GM19025 (cell line): Measurements from ENCODE around the gene WNT5B.
A peak's percentile ranks its signal among the peaks of the same experiment; 100 is the strongest.

ENCODE experiments used
- ATAC-seq: cut with Tn5 transposase; IDR thresholded peaks from one replicate; pipeline ENCODE4 v1.9.1; 2021; ENCODE audit warnings: mild to moderate bottlenecking, low read depth, moderate library complexity; ENCODE audit not compliant: unreplicated experiment

The WNT5B gene

DNA sequence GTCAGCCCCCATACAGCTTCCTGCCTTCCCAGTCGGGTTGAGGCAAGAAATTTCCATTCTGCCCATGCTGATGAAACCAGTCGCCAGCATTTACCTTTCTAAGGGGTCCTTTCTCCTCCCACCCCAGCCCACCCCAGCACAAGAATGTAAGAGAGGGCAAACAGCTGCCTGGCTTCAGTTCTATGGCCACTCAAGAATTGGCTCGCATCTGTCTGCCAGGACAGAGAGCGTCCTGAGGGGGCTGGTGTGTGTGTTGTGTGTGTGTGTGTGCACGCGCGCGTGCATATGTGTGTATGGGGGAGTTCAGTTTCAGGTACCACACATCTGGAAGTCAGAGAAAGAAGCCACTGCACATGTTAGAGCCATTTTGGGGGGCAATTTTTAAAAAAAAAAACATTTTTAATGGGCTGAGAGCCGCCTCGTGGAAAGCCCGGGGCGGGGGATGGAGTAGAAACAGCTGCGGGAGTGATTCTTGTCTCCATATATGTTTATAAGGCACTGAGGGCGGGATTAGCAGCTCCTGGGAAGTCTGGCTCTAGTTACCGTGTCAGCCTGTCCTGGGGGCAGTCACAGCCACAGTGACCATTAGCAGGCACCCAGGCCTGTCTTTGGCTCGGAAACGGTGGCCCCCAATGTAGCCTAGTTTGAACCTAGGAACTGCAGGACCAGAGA, at the start of gene WNT5B:
TSS of gene WNT5B (plus strand) at position 566 of the 672 bp plus-strand sequence. CDS start 2,124 bp downstream, outside the sequence.
- ATAC-seq = no peak

DNA sequence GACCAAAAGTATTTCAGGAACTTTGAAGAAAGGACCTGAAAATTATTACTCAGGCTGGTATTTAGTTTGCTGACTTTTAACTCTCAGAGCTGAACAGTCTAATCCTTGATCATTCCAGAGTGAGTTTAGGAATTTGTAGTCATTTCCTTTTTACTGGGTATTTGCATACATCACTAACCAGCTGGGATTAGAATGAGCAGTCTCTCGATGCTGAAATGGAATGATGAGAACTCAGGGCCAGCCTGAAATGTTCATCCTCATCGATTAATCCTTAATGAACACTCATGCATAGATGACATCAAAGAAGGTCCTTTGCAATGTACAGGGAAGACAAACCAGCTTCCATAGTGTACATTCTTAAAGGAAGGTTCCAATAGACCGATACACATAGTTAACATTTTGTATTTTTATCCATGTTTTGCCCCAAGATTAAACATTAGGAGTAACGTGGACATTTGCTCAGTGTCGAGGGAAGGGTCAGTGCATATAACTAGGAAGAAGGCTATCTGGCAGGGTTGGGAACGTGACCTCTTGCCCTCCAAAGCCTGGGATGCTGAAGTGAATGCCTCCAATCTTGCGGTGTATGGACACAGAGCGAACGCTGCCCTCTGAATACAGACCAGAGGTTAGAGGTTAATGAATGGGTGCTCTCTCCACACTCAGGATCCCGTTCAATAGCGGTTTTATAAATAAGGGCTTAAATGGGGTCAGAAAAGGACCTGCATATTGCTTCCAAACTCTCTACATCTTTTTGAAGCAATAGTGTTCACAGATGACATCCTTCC, 49.2 kb upstream of the WNT5B start:
- no peak for ATAC-seq

DNA sequence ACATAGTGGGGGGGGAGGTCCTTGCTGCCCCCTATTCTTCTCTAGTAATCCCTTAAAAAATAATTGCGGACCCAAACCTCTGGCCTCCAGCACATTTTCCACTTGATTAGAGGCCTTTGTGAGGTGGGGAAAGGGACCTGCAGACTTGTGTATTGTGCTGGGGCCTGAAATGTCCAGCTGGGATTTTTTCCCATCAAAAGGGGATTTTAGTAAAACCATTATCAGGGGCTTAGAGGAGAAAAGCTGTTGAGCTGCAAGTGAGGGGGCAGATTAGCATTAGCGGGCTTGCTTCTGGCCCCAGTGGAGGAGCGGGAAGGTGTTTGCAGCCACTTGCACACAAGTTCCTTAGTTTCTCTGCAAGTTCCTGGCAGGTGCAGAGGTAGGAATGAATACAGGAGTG, 48.5 kb upstream of the WNT5B start:
- ATAC-seq = no peak

DNA sequence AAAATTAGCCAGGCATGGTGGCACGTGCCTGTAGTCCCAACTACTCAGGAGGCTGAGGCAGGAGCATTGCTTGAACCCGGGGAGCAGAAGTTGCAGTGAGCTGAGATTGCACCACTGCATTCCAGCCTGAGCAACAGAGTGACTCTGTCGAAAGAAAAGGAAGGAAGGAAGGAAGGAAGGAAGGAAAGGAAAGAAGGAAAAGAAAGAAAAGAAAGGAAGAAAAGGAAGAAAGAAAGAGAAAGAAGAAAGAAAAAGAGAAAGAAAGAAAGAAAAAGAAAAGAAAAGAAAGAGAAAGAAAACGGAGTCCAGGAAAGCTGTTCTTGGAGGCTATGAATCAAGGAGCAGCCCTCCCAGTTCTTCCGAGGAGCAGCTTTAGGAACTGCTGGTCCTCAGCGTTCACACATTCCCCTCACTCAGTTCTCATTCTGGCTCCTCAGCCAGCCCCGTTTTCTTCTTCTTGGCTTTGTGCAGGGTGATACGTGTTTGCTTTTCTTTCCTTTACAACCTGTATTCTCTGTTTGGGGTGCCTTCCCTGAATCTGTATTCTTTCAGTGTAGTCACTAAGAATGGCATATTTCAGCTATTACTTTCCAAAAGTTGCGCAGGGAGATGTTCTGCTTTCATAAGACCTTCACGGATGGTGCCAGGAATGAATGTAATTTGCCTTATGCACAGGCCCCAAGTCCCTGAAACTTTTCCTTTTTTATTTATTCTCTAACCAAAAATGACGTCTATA, 46.9 kb upstream of the WNT5B start:
- no peak for ATAC-seq

DNA sequence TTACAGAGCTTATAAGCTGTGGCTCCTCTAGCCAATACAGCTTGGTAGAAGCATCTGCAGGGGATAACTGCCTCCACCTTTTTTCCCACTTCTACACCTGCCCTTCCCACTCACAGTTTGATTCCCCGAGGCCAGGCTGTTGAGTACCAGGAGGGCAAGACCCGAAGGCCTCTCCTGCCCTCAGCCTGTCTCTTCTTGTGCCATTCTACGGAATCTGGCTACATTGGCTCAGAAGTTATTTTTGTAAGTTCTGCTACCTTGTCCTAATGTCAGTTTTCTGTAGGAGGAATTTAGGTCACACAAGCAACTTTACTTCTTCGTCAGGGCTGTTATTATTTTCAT, 46.4 kb upstream of the WNT5B start:
- no peak for ATAC-seq

DNA sequence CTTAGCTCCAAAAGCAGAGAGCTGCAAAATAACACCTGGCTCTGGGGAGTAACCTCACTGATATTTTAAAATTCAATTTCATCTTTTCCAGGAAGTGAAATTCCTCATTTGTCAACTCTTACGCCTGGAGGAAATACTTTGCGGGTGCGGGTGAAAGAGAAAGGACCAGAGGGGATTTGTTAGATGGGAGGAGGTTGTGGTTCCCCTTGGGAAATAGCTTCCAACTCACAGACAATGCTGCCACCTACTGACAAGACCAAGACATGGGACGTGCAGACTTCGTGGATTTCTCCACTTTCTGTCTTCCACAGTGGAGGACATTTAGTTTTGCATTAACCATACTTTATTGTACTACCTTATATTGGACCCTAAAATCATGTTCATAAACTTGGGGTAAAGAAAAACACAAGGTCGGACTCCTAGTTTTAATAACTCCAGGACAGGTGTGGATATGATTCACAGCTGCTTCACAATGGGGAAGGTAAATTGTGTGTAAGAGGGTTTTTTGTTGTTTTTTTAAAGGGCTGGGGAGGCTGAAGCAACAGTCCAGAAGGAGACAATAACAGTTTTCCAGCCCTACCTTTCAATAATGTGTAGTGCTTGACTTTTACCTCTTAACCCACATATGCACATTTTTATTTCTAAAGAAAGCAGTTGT, 45.5 kb upstream of the WNT5B start:
- no peak for ATAC-seq

DNA sequence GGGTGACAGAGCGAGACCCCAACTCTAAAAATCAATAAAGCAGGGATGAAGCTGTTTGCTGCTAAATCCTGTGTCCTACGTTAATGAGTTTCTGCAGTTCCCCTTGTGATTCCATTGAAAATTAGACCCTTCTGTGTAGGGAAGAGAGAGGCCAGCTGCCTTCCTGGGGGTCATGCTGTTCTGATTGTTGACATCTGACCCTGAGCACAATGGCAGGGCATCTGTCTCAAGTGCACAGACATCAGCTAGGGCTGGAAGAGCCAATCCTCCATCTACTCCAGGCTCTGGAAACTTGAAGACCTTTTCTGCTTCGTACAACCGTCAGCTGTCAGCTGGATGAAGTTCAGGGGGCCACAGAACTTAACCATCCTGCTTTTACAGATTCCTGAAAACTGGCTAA, 44.7 kb upstream of the WNT5B start:
- no peak for ATAC-seq

DNA sequence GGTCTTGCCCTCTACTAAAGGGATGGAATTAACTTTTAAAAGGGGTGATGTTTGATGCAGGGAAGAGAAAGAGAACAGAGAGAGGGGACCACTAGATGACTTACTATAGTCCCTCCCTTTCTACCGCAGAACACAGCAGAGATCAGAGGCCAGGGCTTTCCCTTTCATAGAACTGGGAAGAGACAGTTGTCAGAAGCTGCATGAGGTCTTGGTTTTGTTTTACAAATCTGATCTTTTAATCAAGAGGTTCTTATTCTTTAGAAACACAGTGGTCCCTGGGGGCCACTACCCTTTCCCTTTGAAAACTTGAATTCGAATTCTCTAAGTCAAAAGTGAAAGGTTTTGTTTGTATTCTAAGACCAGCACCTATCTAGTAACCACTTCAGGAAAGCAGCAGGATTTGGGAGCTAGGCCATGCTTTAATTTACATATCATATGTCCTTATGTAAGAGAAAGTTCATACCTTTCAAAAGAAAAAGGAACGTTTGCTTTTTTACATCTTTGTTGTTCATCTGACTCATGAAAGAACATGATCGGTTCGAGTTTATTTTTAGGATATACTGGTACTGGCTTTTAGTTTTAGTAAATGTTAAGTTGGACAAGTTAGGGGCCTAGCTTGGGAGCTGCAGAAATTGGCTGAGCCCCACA, 41.0 kb upstream of the WNT5B start:
- no peak for ATAC-seq

DNA sequence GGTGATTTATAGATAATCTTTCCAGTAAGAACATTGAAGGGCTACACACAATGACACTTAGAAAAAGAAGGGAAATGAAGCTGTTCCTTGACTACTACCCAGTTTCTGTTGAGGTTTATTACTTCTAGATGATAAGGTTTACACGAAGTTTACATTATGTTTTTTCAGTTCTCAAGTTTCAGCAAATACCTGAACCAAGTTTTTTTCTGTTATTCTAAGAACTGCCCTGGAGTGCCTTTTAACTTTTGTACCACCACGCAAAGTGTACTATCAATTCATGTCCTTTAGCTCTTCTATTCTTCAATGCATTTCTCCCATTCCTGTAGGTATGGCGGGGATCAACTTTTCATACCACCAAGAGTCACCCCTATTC, 40.5 kb upstream of the WNT5B start:
- no peak for ATAC-seq

DNA sequence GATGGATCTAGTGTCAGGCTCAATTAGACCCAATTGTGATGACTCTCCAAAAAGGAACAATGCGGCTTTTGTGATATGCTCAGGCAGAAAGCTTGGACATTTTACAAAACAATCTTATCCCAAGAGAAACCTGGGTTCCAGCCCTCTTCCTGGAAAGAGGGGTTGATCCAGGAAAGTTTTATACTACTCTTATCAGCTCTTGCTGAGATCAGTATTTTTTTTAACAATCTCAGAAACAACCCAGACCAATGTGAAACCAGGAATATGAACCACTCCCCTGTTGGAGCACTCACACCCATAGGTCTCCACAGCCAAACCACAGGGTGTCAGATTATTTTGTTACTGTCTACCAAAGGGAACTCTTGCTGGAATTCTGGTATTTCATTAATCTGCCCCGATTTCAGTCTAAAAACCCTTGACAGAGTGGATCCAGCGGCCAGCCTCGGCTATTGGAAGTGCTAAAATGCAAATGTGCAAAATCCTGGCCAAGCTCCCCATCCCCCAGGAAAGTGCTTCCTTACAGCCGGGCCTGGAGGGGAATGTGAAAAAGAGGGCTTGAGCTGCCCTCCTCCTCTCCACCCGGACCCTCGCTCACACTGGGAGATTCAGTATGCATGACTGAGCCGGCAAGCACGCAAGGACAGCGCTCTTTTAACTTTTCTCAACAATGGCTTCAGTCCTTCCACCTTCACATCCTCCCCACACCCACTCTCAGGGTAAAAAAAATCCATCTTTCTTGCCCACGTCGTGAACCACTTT, 38.6 kb upstream of the WNT5B start:
- no peak for ATAC-seq

DNA sequence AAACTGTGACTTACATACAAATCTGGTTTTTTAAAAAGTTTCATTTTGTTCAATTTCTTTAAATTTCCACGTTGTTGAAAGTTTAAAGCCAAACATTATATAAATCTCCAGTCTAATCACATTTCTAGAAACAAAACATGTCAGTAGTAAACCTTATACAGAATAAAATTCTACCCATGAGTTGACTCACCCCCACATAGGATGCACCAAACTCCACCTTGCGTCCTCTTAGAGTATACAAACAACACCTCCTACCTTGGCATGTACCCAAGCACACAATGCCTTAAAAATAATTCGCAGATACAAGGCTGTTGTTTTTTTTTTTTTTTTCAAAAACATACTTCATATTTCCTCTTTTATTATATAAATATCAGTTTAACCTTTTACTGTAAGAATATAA, 38.0 kb upstream of the WNT5B start:
- ATAC-seq = no peak

DNA sequence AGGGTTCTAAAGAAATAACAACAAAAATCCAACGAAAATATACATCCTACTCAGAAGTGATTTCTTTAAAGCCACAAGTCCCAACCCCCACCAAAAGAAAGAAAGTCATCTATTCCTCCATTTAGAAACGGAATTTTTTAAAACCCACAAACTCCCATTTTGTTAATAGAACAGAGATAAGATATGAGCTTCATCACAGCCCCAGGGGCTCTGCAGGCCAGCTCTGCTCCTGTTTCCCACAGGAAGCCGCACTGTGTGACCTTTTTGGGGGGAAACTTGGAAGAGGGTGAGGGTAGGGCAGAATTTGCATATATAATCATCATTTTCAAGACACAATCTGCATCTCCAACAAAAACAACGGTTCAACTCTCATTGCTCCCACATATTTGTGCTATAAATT, 37.5 kb upstream of the WNT5B start:
- no peak for ATAC-seq

DNA sequence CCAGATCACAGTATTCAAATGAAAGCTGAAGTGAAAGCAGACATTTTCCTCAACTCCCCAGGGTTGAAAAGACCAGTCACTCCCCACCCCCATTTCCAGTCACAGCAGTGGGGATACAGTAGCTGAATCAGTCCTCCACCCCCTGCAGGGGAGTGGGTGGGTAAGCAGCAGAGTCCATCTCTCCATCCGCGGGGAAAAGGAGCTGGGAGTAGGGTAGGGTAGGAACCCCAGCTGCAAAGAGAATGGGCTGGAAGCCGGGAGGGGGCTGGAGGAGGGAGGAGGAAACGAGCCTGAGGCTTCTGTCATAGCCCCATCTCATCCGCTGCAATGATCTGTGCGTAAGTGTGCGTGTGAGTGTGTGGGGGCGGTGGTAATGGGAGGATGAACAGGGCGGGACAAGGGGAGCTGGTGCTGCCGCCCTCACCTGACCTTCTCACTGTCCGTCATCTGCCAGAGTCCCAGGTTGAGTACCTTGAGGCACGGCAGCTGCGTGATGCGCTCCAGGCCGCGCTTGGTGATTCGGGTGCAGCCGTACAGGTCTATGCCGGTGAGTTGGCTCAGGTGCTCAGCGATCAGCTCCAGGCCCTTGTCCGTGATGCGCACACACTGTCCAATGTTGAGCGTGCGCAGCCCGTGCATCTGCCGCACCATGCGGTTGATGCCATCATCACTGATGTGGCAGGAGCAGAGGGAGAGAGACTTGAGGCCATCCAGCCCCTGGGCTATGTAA, 36.4 kb upstream of the WNT5B start:
- ATAC-seq = no peak

DNA sequence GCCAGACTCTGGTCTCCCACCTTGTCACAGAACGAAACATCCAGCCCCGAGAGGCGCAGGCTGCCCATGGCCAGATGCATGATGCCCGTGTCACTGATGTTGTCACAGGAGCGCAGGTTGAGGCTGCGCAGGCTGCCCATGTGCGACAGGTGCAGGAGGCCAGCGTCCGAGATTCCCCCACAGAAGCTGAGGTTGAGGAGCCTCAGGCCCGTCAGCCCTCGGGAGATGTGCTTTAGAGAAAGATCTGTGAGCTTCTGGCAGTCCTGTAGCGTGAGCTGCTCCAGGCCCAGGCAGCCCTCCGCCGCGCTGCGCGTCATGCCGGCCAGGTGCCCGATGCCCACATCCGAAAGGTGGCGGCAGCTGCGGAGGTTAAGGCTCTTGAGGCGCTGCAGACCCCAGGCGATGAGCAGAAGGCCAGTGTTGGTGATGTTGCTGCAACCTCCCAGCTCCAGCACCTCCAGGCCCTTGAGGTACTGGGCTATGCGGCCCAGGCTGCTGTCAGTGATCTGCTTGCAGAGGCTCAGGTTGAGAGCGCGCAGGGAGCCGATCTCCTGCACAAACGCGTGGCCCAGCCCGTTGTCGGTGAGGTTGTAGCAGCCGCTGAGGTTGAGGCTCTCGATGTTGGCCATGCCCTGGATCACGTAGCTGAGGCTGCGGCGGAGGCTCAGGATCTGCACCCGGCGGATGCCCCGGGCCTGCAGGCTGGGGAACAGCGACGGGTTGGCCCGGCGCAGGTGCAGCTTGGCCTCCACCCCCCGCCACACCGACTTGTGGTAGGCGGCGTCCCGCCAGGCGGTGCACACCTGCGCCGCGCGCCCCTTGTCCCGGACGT, 35.6 kb upstream of the WNT5B start:
- ATAC-seq = peak; percentile 22

DNA sequence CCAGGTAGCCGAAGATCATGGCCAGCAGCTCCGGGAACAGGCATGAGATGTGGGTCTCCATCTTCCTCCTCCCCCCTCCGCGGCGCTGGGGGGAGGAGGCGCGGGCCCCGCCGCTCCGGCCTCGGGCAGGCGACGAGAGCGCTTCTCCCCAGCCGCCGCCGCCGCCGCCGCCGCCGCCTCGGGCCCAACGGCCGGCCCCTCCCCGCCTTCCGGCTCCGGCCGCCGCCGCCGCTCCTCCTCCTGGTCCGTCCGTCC, 35.1 kb upstream of the WNT5B start:
- peak; percentile 44 for ATAC-seq

DNA sequence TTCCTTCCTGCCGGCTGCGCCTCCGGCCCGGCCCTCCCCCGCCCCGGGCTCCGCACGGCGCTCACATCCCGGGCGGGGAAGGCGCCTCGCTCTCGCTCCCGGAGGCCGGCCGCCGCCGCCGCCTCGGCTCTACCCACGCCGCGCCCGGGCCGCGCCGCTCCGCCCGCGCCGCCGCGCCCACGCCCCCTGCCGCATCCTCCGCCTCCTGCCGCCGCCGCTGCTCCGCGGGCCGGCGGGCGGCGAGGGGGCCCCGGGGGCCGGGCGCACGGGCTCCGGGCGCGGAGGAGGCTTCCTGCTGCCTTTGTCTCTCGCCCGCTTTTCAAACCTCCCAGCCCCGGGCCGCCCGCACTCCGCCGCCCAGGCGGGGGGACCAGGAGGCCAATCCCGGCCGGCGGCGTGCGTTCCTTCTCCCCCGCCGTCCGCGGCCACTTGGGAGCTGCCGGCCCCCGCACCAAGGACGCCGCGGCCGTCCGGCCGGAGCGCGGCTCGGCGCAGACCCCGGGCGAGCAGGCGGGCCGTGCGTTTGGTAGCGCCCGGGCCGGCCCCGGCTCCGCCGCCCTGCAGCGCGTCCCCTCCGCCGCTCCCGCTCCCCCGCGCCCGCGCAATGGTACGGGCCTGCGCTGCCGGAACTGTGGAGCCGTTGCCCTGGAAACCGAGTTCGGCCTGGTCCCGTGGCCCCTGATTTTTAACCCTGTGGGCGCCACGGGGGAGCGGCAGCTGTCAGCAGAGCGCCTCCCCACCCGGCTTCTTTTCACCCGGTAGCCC, 34.6 kb upstream of the WNT5B start, which contains the start of gene FBXL14:
TSS of gene FBXL14 (minus strand) at position 321 of the 765 bp plus-strand sequence. CDS start 515 bp downstream, outside the sequence.
- ATAC-seq = peak; percentile 57

DNA sequence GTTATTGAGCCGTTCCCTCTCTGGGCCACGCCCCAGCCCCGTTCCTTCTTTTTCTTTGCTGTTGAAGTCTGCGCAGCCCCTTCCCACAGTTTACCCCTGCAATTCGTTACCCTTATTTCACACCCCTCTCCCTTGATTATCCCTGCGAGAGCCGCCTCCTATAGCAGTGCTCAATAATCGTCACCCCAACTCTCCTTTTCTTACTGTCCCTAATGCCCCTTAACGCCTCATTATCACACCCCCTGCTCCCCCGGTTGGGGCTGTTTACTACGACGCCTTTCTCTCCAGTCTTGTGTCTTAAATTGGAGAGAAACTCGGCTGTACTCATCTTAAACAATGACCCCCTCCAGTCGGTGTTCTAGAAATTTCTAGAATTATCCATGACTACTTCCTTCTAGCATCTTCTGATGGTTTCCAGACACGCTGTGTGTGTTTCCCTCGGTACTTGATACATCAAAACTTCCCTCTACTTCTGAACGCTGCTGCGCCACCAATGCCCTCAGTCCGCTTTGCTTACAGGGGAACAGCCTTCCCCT, 33.9 kb upstream of the WNT5B start:
- ATAC-seq = no peak
